Loucy (cell line): Measurements from ENCODE around the gene LINGO3.

ENCODE experiments used
- H2AFZ ChIP-seq: fragments of 200-600 bp; sonication (generic); 2 replicates; pipeline ENCODE4 v1.6.0; 2016; ENCODE audit warnings: antibody characterized with exemption, mild to moderate bottlenecking, low read length, moderate library complexity
- H3F3A ChIP-seq: fragments of 200-600 bp; 2 replicates; pipeline ENCODE4 v1.6.0; 2016; ENCODE audit warnings: antibody characterized with exemption, low read depth, mild to moderate bottlenecking
- H3K27me3 ChIP-seq: fragments of 200-600 bp; sonication (generic); 2 replicates; pipeline ENCODE4 v1.6.1; 2014; ENCODE audit warnings: low read length, mild to moderate bottlenecking; ENCODE audit not compliant: insufficient read depth, poor library complexity, severe bottlenecking
- H3K36me3 ChIP-seq: fragments of 200-600 bp; sonication (generic); 2 replicates; pipeline ENCODE4 v1.6.1; 2016; ENCODE audit warnings: low read length; ENCODE audit not compliant: insufficient read depth
- H3K4me1 ChIP-seq: fragments of 200-600 bp; sonication (generic); 2 replicates; pipeline ENCODE4 v1.5.1; 2014; ENCODE audit warnings: low read length, mild to moderate bottlenecking; ENCODE audit not compliant: insufficient read depth, poor library complexity, severe bottlenecking
- H3K4me2 ChIP-seq: fragments of 200-600 bp; sonication (generic); 2 replicates; pipeline ENCODE4 v1.6.0; 2014; ENCODE audit warnings: antibody characterized with exemption, low read length, low read depth, mild to moderate bottlenecking; ENCODE audit not compliant: poor library complexity, severe bottlenecking
- H3K4me3 ChIP-seq: fragments of 200-600 bp; sonication (generic); 2 replicates; pipeline ENCODE4 v1.5.1; 2014; ENCODE audit warnings: low read length, mild to moderate bottlenecking, mixed read lengths; ENCODE audit not compliant: poor library complexity, severe bottlenecking
- H3K79me2 ChIP-seq: fragments of 200-600 bp; sonication (generic); 2 replicates; pipeline ENCODE4 v1.6.1; 2014; ENCODE audit warnings: low read length; ENCODE audit not compliant: insufficient read depth
- H3K9ac ChIP-seq: fragments of 200-600 bp; sonication (generic); 2 replicates; pipeline ENCODE4 v1.6.0; 2014; ENCODE audit warnings: mild to moderate bottlenecking, low read depth, low read length, moderate library complexity; ENCODE audit not compliant: poor library complexity, severe bottlenecking
- H3K9me2 ChIP-seq: fragments of 200-600 bp; sonication (generic); replicated peaks from 2 replicates; pipeline ENCODE4 v1.6.1; 2016; ENCODE audit warnings: low read depth, low read length, mixed read lengths
- H3K9me3 ChIP-seq: fragments of 200-600 bp; sonication (generic); 2 replicates; pipeline ENCODE4 v1.6.1; 2014; ENCODE audit warnings: mild to moderate bottlenecking, antibody characterized with exemption, low read length, low read depth; ENCODE audit not compliant: insufficient read depth
- H4K20me1 ChIP-seq: fragments of 200-600 bp; sonication (generic); 2 replicates; pipeline ENCODE4 v1.6.0; 2014; ENCODE audit warnings: antibody characterized with exemption, low read length, mild to moderate bottlenecking; ENCODE audit not compliant: insufficient read depth, poor library complexity, severe bottlenecking
- EZH2phosphoT487 ChIP-seq: fragments of 200-600 bp; IDR thresholded peaks from 2 replicates; pipeline ENCODE4 v1.6.1; 2018; ENCODE audit warnings: antibody characterized with exemption, mild to moderate bottlenecking, moderate library complexity, borderline replicate concordance
- TF ChIP-seq, protein P1 (sequence below): fragments of 200-600 bp; sonication (generic); conservative IDR thresholded peaks from 2 replicates; pipeline ENCODE4 v1.5.1; 2014; ENCODE audit warnings: mild to moderate bottlenecking, antibody characterized with exemption, low read length

Gene LINGO3

DNA sequence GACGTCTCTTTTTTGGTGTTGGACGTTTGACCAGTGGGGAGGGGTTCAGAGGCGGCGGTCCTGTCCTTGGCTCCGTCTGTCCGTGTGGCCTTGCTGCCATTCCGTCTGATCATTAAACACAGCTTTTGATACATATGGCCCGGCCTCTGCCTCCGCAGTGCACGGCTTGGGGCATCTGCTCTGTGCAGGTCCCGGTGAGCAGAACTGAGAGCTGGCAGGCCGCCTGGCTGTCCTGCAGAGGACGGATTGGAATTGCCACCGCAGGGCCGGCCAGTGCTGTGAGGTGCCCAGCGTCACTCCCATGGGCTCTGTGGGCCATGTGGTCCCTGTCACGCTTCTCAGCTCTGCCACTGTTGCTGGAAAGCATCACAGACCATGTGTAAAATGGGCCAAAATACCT lies 46.7 kb upstream of the LINGO3 start:
- H2AFZ ChIP-seq: no peak overlapping the region
- H3F3A ChIP-seq: no peaks in the 10 kb centered on the region
- H3K9me3 ChIP-seq: no peaks in the 10 kb centered on the region
- H3K4me2 ChIP-seq: no peak overlapping the region
- H3K9me2 ChIP-seq: no peaks in the 10 kb centered on the region
- H3K4me1 ChIP-seq: no peaks in the 10 kb centered on the region
- peaks cover 10% of the 10 kb centered on the region; the same call in 1 of the 2 replicates for H3K36me3 ChIP-seq
- no peaks in the 10 kb centered on the region for H4K20me1 ChIP-seq
- no peak overlapping the region for H3K4me3 ChIP-seq
- no peak for TF ChIP-seq EZH2phosphoT487
- TF ChIP-seq, protein P1, sequence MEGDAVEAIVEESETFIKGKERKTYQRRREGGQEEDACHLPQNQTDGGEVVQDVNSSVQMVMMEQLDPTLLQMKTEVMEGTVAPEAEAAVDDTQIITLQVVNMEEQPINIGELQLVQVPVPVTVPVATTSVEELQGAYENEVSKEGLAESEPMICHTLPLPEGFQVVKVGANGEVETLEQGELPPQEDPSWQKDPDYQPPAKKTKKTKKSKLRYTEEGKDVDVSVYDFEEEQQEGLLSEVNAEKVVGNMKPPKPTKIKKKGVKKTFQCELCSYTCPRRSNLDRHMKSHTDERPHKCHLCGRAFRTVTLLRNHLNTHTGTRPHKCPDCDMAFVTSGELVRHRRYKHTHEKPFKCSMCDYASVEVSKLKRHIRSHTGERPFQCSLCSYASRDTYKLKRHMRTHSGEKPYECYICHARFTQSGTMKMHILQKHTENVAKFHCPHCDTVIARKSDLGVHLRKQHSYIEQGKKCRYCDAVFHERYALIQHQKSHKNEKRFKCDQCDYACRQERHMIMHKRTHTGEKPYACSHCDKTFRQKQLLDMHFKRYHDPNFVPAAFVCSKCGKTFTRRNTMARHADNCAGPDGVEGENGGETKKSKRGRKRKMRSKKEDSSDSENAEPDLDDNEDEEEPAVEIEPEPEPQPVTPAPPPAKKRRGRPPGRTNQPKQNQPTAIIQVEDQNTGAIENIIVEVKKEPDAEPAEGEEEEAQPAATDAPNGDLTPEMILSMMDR: no peak
- no peaks in the 10 kb centered on the region for H3K27me3 ChIP-seq
- no peak overlapping the region for H3K9ac ChIP-seq
- no peaks in the 10 kb centered on the region for H3K79me2 ChIP-seq

- H3F3A ChIP-seq: no peaks in the 10 kb centered on the region
- H3K4me3 ChIP-seq: no peak overlapping the region
- TF ChIP-seq, protein P1: no peak
- no peak for TF ChIP-seq EZH2phosphoT487
- no peak overlapping the region for H3K4me2 ChIP-seq
- peaks cover 10% of the 10 kb centered on the region; the same call in 1 of the 2 replicates for H3K36me3 ChIP-seq
- H3K9me2 ChIP-seq: no peaks in the 10 kb centered on the region
- H4K20me1 ChIP-seq: no peaks in the 10 kb centered on the region
- H3K27me3 ChIP-seq: no peaks in the 10 kb centered on the region
- H3K79me2 ChIP-seq: no peaks in the 10 kb centered on the region
- no peak overlapping the region for H2AFZ ChIP-seq
- no peaks in the 10 kb centered on the region for H3K9me3 ChIP-seq
- no peaks in the 10 kb centered on the region for H3K4me1 ChIP-seq
- no peak overlapping the region for H3K9ac ChIP-seq
Measured at GRCh38 chr19:2353887-2354592, 46.1 kb upstream of the LINGO3 start.

DNA sequence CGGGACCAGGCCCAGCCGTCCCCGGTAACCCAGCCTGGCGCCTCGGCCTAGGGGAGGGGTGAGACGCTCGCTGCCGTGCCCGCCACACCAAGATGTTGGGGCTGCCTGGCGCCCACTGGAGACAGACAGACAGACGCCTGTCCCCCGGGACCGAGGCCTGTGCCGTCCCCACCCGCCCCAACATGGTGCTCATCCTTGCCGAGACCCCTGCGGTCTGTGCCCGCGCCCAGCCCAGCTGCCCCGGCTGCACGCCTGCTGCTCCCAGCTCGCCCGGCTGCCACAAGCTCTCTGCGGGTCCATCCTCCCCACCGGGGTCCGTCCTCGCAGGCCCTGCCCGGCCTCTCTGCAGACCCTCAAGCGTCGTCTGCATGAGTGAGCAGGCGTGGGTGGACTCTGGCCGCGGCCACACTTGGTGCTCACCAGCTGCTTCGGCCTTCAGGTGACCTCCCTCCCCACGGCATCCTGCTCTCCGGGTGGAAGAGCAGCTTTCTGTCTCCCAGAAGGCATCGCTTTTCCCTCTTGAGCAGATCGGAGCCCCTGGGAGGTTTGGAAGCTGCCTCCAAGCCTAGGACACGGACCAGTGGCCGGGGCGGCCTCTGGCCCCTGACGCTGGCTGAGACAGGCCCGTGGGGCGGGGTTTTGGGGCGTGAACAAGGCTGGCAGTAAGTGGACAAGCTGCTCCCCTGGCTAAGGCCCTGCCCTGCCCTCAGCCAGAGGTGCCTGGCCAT lies 45.4 kb upstream of the LINGO3 start:
- peaks cover 10% of the 10 kb centered on the region; the same call in 1 of the 2 replicates for H3K36me3 ChIP-seq
- H3K9me3 ChIP-seq: no peaks in the 10 kb centered on the region
- H3K9ac ChIP-seq: no peak overlapping the region
- TF ChIP-seq, protein P1: no peak
- no peak for TF ChIP-seq EZH2phosphoT487
- H3K79me2 ChIP-seq: no peaks in the 10 kb centered on the region
- no peaks in the 10 kb centered on the region for H3F3A ChIP-seq
- H4K20me1 ChIP-seq: no peaks in the 10 kb centered on the region
- H3K4me1 ChIP-seq: no peaks in the 10 kb centered on the region
- no peak overlapping the region for H3K4me3 ChIP-seq
- no peaks in the 10 kb centered on the region for H3K9me2 ChIP-seq
- no peak overlapping the region for H3K4me2 ChIP-seq
- no peak overlapping the region for H2AFZ ChIP-seq
- no peaks in the 10 kb centered on the region for H3K27me3 ChIP-seq
